Muscle of back (tissue), 11 donors: ENCODE data around the gene IL9R. TPM values are rescaled to one million over a fixed set of nuclear protein-coding genes. Genes with fewer than 3 reads are reported as not detected.
"Not testable (repeated sequence)": the region's sequence is repeated elsewhere in the genome, so short reads cannot be mapped to it uniquely, and the experiment has no call there.

Experiments used
- DNase-seq, 3 donors: peaks; one replicate each; pipeline versions ENCODE4 v3.0.0 to v3.0.0-alpha.2; 2013
- polyA plus RNA-seq, 10 donors: library from polyadenylated mRNA; unstranded; fragments of 120-200 nt; gene quantifications; one replicate each; pipeline ENCODE4 v1.2.1, GENCODE V29; 2013; ENCODE audit not compliant: insufficient read length in 10 of 10

Gene IL9R
- polyA plus RNA-seq, 10 donors = 0.07 to 0.38 TPM; not detected in 8

DNA sequence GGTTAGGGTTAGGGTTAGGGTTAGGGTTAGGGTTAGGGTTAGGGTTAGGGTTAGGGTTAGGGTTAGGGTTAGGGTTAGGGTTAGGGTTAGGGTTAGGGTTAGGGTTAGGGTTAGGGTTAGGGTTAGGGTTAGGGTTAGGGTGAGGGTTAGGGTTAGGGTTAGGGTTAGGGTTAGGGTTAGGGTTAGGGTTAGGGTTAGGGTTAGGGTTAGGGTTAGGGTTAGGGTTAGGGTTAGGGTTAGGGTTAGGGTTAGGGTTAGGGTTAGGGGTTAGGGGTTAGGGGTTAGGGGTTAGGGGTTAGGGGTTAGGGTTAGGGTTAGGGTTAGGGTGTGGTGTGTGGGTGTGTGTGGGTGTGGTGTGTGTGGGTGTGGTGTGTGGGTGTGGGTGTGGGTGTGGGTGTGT, 33.0 kb downstream of the IL9R start:
- DNase-seq = not testable (repeated sequence)

Other genes with a start within 250 kb of the IL9R start
- gene VAMP7, start 116.4 kb upstream of the IL9R start, polyA plus RNA-seq = 10 to 100 TPM; 23.7 to 29.2 (median 26.7) TPM